Ovary (tissue), 9 donors: ENCODE results near the gene ADORA3. TPM values are rescaled to one million over a fixed set of nuclear protein-coding genes. Genes with fewer than 3 reads are reported as not detected.

Experiments
- DNase-seq, 5 donors: peaks; one replicate each; pipeline ENCODE4 v3.0.0-alpha.2; 2019 to 2020
- H3K27ac ChIP-seq, 2 donors: fragments of 200-600 bp; one replicate each; pipeline versions ENCODE4 v1.5.1 to v1.8.0; 2019 to 2022
- H3K27me3 ChIP-seq: fragments of 200-600 bp; one replicate; pipeline ENCODE4 v1.8.0; 2022
- H3K36me3 ChIP-seq: fragments of 200-600 bp; sonication (generic); one replicate; pipeline ENCODE4 v1.5.1; 2019
- H3K4me1 ChIP-seq: one replicate; pipeline ENCODE4 v1.8.1; 2013; ENCODE audit warnings: mild to moderate bottlenecking, moderate library complexity; ENCODE audit not compliant: insufficient read depth
- H3K4me3 ChIP-seq: fragments of 200-600 bp; sonication (generic); one replicate; pipeline ENCODE4 v1.5.1; 2017
- H3K9me3 ChIP-seq, 2 donors: fragments of 200-600 bp in 1 of 2; sonication (generic) in 1 of 2; one replicate each; pipeline versions ENCODE4 v1.5.1 to v1.8.1; 2013 to 2019; ENCODE audit warnings: mild to moderate bottlenecking in 1 of 2, moderate library complexity in 1 of 2
- EP300 ChIP-seq: sonication (generic); formaldehyde crosslinking; IDR thresholded peaks from one replicate; pipeline ENCODE4 v1.6.1; 2017; ENCODE audit warnings: antibody characterized with exemption
- POLR2A ChIP-seq: fragments of 450-650 bp; IDR thresholded peaks from one replicate; pipeline ENCODE4 v1.6.1; 2017; ENCODE audit warnings: antibody characterized with exemption, mild to moderate bottlenecking, moderate library complexity
- WGBS, 3 donors: extraction: QIAGEN DNeasy Blood & Tissue Kit in 1 of 3; methylation state at CpG; one replicate each; pipeline versions ENCODE4 v1.1.5 to v1.1.7; 2013 to 2017; 5-methylcytosine and 5-hydroxymethylcytosine counted together
- intact Hi-C, 4 donors: fragments of 100-400 bp; cut with DNase I; formaldehyde crosslinking; loops; one replicate each; pipeline versions ENCODE4 v1.11.0 to v1.15.1; 2022 to 2023
- polyA plus RNA-seq, 2 donors: library from polyadenylated mRNA; stranded (reverse); fragments of 200-250 nt in 1 of 2; fragments of 350-450 nt in 1 of 2; fragmentation: Illumina TruSeq in 1 of 2; extraction: RNeasy Lipid Tissue Mini Kit (QIAGEN cat#74804) in 1 of 2; gene quantifications; one replicate each; pipeline ENCODE4 v1.2.3, GENCODE V29; 2013 to 2014
- total RNA-seq, 7 donors: library from RNA; depleted of rRNA in 2 of 7; stranded (reverse); fragments of >200 nt in 2 of 7; fragmentation: NEBNext Ultra II Directional in 3 of 7; extraction: Animal tissue kit (Norgen Biotek cat#: 25700) in 3 of 7; gene quantifications; one replicate each; pipeline versions ENCODE4 v1.1.0 to v1.2.4, GENCODE V29; 2016 to 2023
- TF ChIP-seq, protein P1 (sequence below), 3 donors: fragments of 450-650 bp in 2 of 3; fragments of 200-600 bp in 1 of 3; IDR thresholded peaks; one replicate each; pipeline versions ENCODE4 v1.5.1 to v1.8.0; 2016 to 2022; ENCODE audit warnings: antibody characterized with exemption in 3 of 3, mild to moderate bottlenecking in 1 of 3
- donor health status: DM: no; HTN: no; CAD: no; lungs with moderate emphysema.
- donor health status: DM: no; HTN: no; CAD: no.
- donor health status: Bipolar disorder and iron deficiency.
- donor health status: DM: yes; HTN: yes; CAD: no.
- donor health status: DM: no; HTN: no; CAD: no.
- donor health status: DM: yes; HTN: yes; CAD: no.

Gene ADORA3
- total and polyA plus RNA-seq, 9 donors = 1.4 to 11.1 (median 3.8) TPM

DNA sequence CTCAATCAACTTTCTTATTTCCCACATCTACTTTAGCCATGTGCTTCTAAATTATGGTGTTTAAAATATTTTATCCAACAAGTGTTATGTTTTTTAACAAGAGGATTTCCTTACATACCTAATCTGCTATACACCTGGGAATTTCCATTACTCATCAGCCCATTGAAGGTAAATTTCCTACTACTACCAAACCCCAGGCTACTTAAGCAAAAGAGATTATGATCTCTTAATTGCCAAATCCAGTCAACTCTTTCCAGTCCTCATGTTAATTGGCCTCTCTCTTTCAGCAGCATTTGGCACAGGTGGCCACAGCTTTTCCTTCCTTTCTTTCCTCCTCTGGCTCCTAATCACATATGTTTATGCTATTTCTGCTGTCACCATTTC, 34.7 kb downstream of the ADORA3 start:
- no peaks in the 10 kb centered on the region for H3K36me3 ChIP-seq
- intact Hi-C loops = no loop called here
- DNase-seq = no peak

DNA sequence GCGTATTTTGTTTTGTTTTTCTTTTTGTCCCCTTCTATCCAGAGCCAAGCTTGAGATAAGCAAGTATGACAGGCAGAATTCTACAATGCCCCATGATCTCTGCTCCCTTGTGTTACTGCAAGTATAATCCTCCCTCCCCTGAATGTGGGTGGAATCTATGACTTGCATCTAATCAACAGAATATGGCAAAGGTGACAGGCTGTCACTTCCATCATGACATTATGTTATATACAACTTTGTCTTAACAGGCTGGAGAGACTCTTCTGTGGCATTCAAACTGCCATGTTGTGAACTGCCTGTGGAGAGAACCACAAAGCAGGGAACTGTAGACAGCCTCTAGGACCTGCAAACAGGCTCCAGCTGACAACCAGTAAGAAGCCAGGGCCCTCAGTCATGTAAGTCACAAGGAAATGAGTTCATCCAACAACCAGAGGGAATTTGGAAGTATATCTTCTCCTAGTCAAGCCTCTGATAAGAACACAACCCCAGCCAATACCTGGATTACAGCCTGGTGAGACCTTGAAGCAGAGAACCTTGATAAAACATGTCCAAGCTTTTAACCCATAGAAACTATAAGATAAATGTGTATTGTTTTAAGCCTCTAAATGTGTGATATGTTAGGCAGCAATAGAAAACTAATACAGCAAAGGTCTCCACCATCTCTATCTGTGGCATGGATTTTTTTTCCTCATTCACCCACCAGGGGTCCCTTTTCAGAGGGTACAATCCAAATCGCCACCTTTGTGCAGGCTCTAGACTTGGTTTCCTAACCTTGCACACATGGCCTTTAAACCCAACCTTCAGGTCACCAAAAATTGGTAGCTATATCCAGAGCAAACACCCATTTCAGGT, 35.3 kb downstream of the ADORA3 start:
- DNase-seq = no peak
- Histone ChIP-seq H3K4me3 (no peak overlapping the region), H3K9me3 (no peaks in the 10 kb centered on the region), H3K27ac (no peak overlapping the region), H3K4me1 (no peaks in the 10 kb centered on the region), H3K36me3 (no peaks in the 10 kb centered on the region), H3K27me3 (no peaks in the 10 kb centered on the region)
- TF ChIP-seq, protein P1, sequence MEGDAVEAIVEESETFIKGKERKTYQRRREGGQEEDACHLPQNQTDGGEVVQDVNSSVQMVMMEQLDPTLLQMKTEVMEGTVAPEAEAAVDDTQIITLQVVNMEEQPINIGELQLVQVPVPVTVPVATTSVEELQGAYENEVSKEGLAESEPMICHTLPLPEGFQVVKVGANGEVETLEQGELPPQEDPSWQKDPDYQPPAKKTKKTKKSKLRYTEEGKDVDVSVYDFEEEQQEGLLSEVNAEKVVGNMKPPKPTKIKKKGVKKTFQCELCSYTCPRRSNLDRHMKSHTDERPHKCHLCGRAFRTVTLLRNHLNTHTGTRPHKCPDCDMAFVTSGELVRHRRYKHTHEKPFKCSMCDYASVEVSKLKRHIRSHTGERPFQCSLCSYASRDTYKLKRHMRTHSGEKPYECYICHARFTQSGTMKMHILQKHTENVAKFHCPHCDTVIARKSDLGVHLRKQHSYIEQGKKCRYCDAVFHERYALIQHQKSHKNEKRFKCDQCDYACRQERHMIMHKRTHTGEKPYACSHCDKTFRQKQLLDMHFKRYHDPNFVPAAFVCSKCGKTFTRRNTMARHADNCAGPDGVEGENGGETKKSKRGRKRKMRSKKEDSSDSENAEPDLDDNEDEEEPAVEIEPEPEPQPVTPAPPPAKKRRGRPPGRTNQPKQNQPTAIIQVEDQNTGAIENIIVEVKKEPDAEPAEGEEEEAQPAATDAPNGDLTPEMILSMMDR (IDR thresholded peaks at IDR 0.05) = no peak
- TF ChIP-seq EP300 = no peak
- TF ChIP-seq POLR2A = no peak
- WGBS, 3 donors = 86 to 91% (median 89%) methylated on average over 2 of the region's 2 CpGs
- intact Hi-C loops = no loop called here

More for the DNA sequence above, 34.7 kb downstream of the ADORA3 start:
- TF ChIP-seq POLR2A (no peak), EP300 (no peak)
- TF ChIP-seq, protein P1 (IDR thresholded peaks at IDR 0.05) = no peak
- no peak overlapping the region for H3K27ac ChIP-seq
- no peaks in the 10 kb centered on the region for H3K4me1 ChIP-seq
- no peaks in the 10 kb centered on the region for H3K27me3 ChIP-seq
- no peak overlapping the region for H3K4me3 ChIP-seq
- H3K9me3 ChIP-seq = no peaks in the 10 kb centered on the region

DNA sequence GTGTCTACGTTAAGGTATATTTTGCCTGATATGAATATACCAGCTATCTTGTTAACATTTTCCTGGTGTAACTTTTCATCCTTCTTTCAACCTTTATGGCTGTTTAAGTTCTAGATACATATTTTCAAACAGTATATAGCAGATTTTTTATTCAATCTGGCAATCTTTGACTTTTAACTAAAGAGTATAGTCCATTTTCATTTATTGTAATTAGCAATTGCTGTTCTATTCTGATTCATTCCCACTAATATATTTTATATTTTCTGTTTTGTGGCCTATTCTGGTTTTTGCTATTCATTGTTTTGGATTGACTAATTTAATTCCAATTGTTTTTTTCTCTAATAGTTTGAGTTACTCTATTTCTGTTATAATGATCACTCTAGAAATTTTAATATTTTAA, 37.0 kb downstream of the ADORA3 start:
- intact Hi-C loops = no loop called here

GRCh38 chr1:111465754-111466153, 37.7 kb downstream of the ADORA3 start:
- Histone ChIP-seq H3K27ac (no peak overlapping the region), H3K4me1 (no peaks in the 10 kb centered on the region), H3K4me3 (no peak overlapping the region), H3K9me3 (no peaks in the 10 kb centered on the region), H3K36me3 (no peaks in the 10 kb centered on the region), H3K27me3 (no peaks in the 10 kb centered on the region)
- 96 to 98% (median 97%) methylated on average over 2 of the region's 2 CpGs for WGBS, 3 donors
- no peak for DNase-seq
- intact Hi-C loops = no loop called here
- TF ChIP-seq EP300 (no peak), POLR2A (no peak)
- TF ChIP-seq, protein P1 (IDR thresholded peaks at IDR 0.05) = no peak

More for the DNA sequence above, 37.0 kb downstream of the ADORA3 start:
- no peak for DNase-seq
- Histone ChIP-seq H3K36me3 (no peaks in the 10 kb centered on the region), H3K4me1 (no peaks in the 10 kb centered on the region), H3K9me3 (no peaks in the 10 kb centered on the region), H3K27me3 (no peaks in the 10 kb centered on the region), H3K4me3 (no peak overlapping the region), H3K27ac (no peak overlapping the region)
- TF ChIP-seq, protein P1 (IDR thresholded peaks at IDR 0.05) = no peak
- 0% methylated on average over 1 of the region's 1 CpG for WGBS, 3 donors
